ENCODE measurements around the gene MATN1. TPM values are rescaled to one million over a fixed set of nuclear protein-coding genes. Genes with fewer than 3 reads are reported as not detected.

MATN1 gene
- total RNA-seq, 6 donors from 2014 or later, result 0.15 TPM; not detected in 5

- 89 to 91% methylated on average over 6 to 8 of the region's 8 CpGs for WGBS, 2 donors
- TF ChIP-seq POLR2AphosphoS5 (IDR thresholded peaks at IDR 0.05) (no peak), POLR2A (IDR thresholded peaks at IDR 0.05) (no peak), CTCF (IDR thresholded peaks at IDR 0.05) (no peak), EP300 (IDR thresholded peaks at IDR 0.05) (no peak)
- no peak overlapping the region for H3K4me3 ChIP-seq
- ATAC-seq (ENCODE audit: low FRiP score in 2 of 2) (no peak), DNase-seq (no peak)
- no peaks in the 10 kb centered on the region for H3K4me1 ChIP-seq
- H3K27ac ChIP-seq, result no peak overlapping the region
- peaks cover 0 to 17% (median under 1%) of the 10 kb centered on the region in 4 donors for H3K36me3 ChIP-seq
- H3K9me3 ChIP-seq, result no peaks in the 10 kb centered on the region
- no peaks in the 10 kb centered on the region for H3K27me3 ChIP-seq
Measured at GRCh38 chr1:30728340-30728739, 5.0 kb upstream of the MATN1 start.

- Histone ChIP-seq H3K27me3 (no peaks in the 10 kb centered on the region), H3K4me3 (no peak overlapping the region), H3K4me1 (no peaks in the 10 kb centered on the region), H3K9me3 (no peaks in the 10 kb centered on the region), H3K36me3 (peaks cover 0 to 12% (median 0%) of the 10 kb centered on the region in 4 donors), H3K27ac (no peak overlapping the region)
- DNase-seq (no peak), ATAC-seq (ENCODE audit: low FRiP score in 2 of 2) (no peak)
- no peak for TF ChIP-seq EP300 (IDR thresholded peaks at IDR 0.05)
- no peak for TF ChIP-seq POLR2A (IDR thresholded peaks at IDR 0.05)
- no peak for TF ChIP-seq POLR2AphosphoS5 (IDR thresholded peaks at IDR 0.05)
- no peak for TF ChIP-seq CTCF (IDR thresholded peaks at IDR 0.05)
- WGBS, 2 donors, result 82 to 91% methylated on average over 2 of the region's 2 CpGs
Measured at GRCh38 chr1:30727824-30728223, 4.4 kb upstream of the MATN1 start.

GRCh38 chr1:30726773-30727684, 3.6 kb upstream of the MATN1 start:
- Histone ChIP-seq H3K4me1 (no peaks in the 10 kb centered on the region), H3K36me3 (peaks cover 0 to 10% (median 0%) of the 10 kb centered on the region in 4 donors), H3K9me3 (no peaks in the 10 kb centered on the region), H3K27ac (no peak overlapping the region), H3K27me3 (no peaks in the 10 kb centered on the region), H3K4me3 (no peak overlapping the region)
- no peak for DNase-seq
- ATAC-seq (ENCODE audit: low FRiP score in 2 of 2), result no peak
- 83 to 84% methylated on average over 15 of the region's 15 CpGs for WGBS, 2 donors
- TF ChIP-seq POLR2AphosphoS5 (IDR thresholded peaks at IDR 0.05) (no peak), POLR2A (IDR thresholded peaks at IDR 0.05) (no peak), EP300 (IDR thresholded peaks at IDR 0.05) (no peak), CTCF (IDR thresholded peaks at IDR 0.05) (no peak)

GRCh38 chr1:30726236-30726635, 2.9 kb upstream of the MATN1 start:
- H3K27me3 ChIP-seq, result no peaks in the 10 kb centered on the region
- no peak for TF ChIP-seq POLR2AphosphoS5 (IDR thresholded peaks at IDR 0.05)
- no peak for TF ChIP-seq POLR2A (IDR thresholded peaks at IDR 0.05)
- no peak for TF ChIP-seq CTCF (IDR thresholded peaks at IDR 0.05)
- TF ChIP-seq EP300 (IDR thresholded peaks at IDR 0.05), result no peak
- 78 to 79% methylated on average over 7 of the region's 7 CpGs for WGBS, 2 donors
- H3K27ac ChIP-seq, result no peak overlapping the region
- H3K4me3 ChIP-seq, result no peak overlapping the region
- no peaks in the 10 kb centered on the region for H3K4me1 ChIP-seq
- DNase-seq, result no peak
- no peak for ATAC-seq (ENCODE audit: low FRiP score in 2 of 2)
- peaks cover 0 to 10% (median 0%) of the 10 kb centered on the region in 4 donors for H3K36me3 ChIP-seq
- H3K9me3 ChIP-seq, result no peaks in the 10 kb centered on the region

Measured in upper lobe of left lung (tissue), 6 donors.